Colonic mucosa (tissue), 4 donors: ENCODE measurements around the gene ELK1. TPM values are rescaled to one million over a fixed set of nuclear protein-coding genes. Genes with fewer than 3 reads are reported as not detected.

Experiments used
- DNase-seq: peaks from one replicate; pipeline ENCODE4 v3.0.0-alpha.2; 2020
- H3K27ac ChIP-seq: fragments of 200-600 bp; one replicate; pipeline ENCODE4 v1.8.0; 2021
- H3K27me3 ChIP-seq: fragments of 200-600 bp; one replicate; pipeline ENCODE4 v1.8.0; 2021
- H3K36me3 ChIP-seq: fragments of 200-600 bp; one replicate; pipeline ENCODE4 v1.8.0; 2021
- H3K4me1 ChIP-seq: fragments of 200-600 bp; one replicate; pipeline ENCODE4 v1.8.0; 2021; ENCODE audit warnings: mild to moderate bottlenecking
- H3K4me3 ChIP-seq: fragments of 200-600 bp; one replicate; pipeline ENCODE4 v1.8.0; 2021
- H3K9ac ChIP-seq, 2 donors: one replicate each; pipeline ENCODE4 v1.7.0; 2013; ENCODE audit warnings: control low read depth in 2 of 2, low read depth in 2 of 2, low read length in 2 of 2
- H3K9me3 ChIP-seq: fragments of 200-600 bp; one replicate; pipeline ENCODE4 v1.8.0; 2021
- CTCF ChIP-seq: fragments of 200-600 bp; IDR thresholded peaks from one replicate; pipeline ENCODE4 v1.8.0; 2022; ENCODE audit warnings: antibody characterized with exemption, mild to moderate bottlenecking
- intact Hi-C: fragments of 100-400 bp; cut with DNase I; formaldehyde crosslinking; loops from one replicate; pipeline ENCODE4 v1.14.1; 2022
- total RNA-seq, 2 donors: library from RNA; stranded (reverse); fragmentation: NEBNext Ultra II Directional in 1 of 2; extraction: Animal tissue kit (Norgen Biotek cat#: 25700) in 1 of 2; gene quantifications; one replicate each; pipeline ENCODE4 v1.2.1, GENCODE V29; 2021
- donor health status: healthy.
- donor health status: DM: no; HTN: no; CAD: no.
- donor health status: DM: no; HTN: no; CAD: no.

The ELK1 gene
- total RNA-seq, 2 donors from 2014 or later = 26.7 to 31.0 TPM

GRCh38 chrX:47633689-47634590 is 16.4 kb downstream of the ELK1 start:
- Histone ChIP-seq H3K4me3 (no peak overlapping the region), H3K27ac (no peak overlapping the region), H3K9ac (no peak overlapping the region), H3K36me3 (no peaks in the 10 kb centered on the region), H3K27me3 (no peaks in the 10 kb centered on the region), H3K4me1 (no peaks in the 10 kb centered on the region), H3K9me3 (no peaks in the 10 kb centered on the region)
- no peak for TF ChIP-seq CTCF
- no peak for DNase-seq
- intact Hi-C loops = no loop called here

GRCh38 chrX:47632666-47633065 is 17.7 kb downstream of the ELK1 start:
- H3K4me3 ChIP-seq = no peak overlapping the region
- H3K9me3 ChIP-seq = no peaks in the 10 kb centered on the region
- intact Hi-C loops = no loop called here
- DNase-seq = no peak
- TF ChIP-seq CTCF = no peak
- H3K9ac ChIP-seq = no peak overlapping the region
- H3K36me3 ChIP-seq = no peaks in the 10 kb centered on the region
- H3K27ac ChIP-seq = no peak overlapping the region
- H3K4me1 ChIP-seq = no peaks in the 10 kb centered on the region
- no peaks in the 10 kb centered on the region for H3K27me3 ChIP-seq

- H3K4me1 ChIP-seq = no peaks in the 10 kb centered on the region
- H3K27ac ChIP-seq = no peak overlapping the region
- no peaks in the 10 kb centered on the region for H3K36me3 ChIP-seq
- intact Hi-C loops = no loop called here
- DNase-seq = no peak
- no peak overlapping the region for H3K9ac ChIP-seq
- H3K9me3 ChIP-seq = no peaks in the 10 kb centered on the region
- TF ChIP-seq CTCF = no peak
- H3K4me3 ChIP-seq = no peak overlapping the region
- no peaks in the 10 kb centered on the region for H3K27me3 ChIP-seq
Observed at GRCh38 chrX:47631676-47632075, 18.7 kb downstream of the ELK1 start.

GRCh38 chrX:47629419-47630200 is 20.8 kb downstream of the ELK1 start, which contains the start of gene CFP:
TSS of gene CFP (minus strand) at chrX:47629930. CDS start at chrX:47629844, 86 bp downstream.
- no peak within 1 kb of the TSS for H3K27ac ChIP-seq
- no peak within 1 kb of the TSS for H3K4me3 ChIP-seq

More at GRCh38 chrX:47629419-47630200, 20.8 kb downstream of the ELK1 start, which contains the start of gene CFP:
- intact Hi-C loops = no loop called here
- Histone ChIP-seq H3K27me3 (no peaks in the 10 kb centered on the region), H3K9ac (no peak within 1 kb of the TSS), H3K36me3 (no peaks in the 10 kb centered on the region), H3K4me1 (no peaks in the 10 kb centered on the region), H3K9me3 (no peaks in the 10 kb centered on the region)
- TF ChIP-seq CTCF = no peak
- no peak for DNase-seq
